Choroid plexus epithelial cell (primary cell): ENCODE results near the gene PRKRA.
A peak's percentile ranks its signal among the peaks of the same experiment; 100 is the strongest.

Experiments
- DNase-seq: peaks from one replicate; pipeline ENCODE4 v3.0.0-alpha.2; 2010; ENCODE audit warnings: low read depth
- H3K4me3 ChIP-seq: 2 replicates; pipeline ENCODE4 v1.5.1; 2011; ENCODE audit warnings: low read depth, mild to moderate bottlenecking, control low read depth, low read length, moderate library complexity
- CTCF ChIP-seq: conservative IDR thresholded peaks from 2 replicates; pipeline ENCODE4 v1.5.1; 2011; ENCODE audit warnings: low read depth, mild to moderate bottlenecking, control low read depth, inconsistent platforms, low read length, moderate library complexity

The PRKRA gene

DNA sequence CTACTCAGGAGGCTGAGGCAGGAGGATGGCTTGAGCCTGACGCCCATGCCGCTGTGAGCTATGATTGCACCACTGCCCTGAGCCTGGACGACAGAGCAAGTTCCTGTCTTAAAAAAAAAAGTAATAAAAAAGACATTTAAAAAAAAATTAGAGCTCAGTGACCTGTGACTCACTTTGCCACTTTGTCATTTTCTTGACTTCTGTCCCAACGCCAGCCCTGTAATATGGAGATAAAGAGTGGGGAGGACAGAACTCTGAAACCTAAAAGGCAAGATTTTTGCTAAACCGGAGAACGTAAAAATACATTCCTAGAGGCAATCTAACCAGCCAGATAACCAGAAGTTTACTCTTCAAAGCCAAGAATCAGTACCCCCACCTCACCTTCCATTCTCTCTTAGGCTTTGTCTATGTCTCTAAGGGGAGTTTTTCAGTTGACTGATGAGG lies 49.0 kb downstream of the PRKRA start:
- DNase-seq, result no peak
- no peak for TF ChIP-seq CTCF

GRCh38 chr2:178397002-178397605 lies 53.9 kb downstream of the PRKRA start:
- peak; percentile 66 for TF ChIP-seq CTCF
- H3K4me3 ChIP-seq, result no peak overlapping the region
- peak; percentile 71 for DNase-seq

More for the DNA sequence above, 49.0 kb downstream of the PRKRA start:
- no peak overlapping the region for H3K4me3 ChIP-seq

DNA sequence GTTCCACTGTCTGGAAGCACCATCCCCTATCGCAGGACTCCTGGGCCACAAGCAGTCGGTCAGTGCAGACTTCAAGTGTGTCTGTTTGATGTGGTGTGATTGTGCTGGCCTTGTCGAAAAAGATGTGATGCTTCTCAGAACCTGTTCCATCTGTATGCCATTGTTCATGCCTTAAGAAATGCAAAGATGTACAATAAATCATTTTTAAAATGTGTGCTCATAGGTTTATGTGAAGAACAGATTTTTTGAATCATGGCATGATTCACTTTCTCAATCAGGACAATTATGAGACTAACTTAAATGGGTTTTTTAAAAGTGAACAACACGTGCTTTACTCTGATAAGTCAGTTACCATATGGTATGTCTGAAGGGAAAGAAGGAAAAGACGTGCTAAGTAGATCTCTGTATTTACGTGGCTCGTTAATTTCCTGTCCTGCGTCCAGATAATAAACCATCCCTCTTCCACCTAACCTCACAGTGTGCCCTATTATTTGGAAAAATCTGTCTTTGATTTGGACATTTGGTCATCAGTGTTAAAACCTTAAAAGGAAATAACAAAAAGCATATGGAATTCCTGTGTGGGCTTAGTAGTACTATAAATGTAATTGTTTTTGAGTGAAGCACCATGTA lies 54.9 kb downstream of the PRKRA start:
- no peak for DNase-seq
- H3K4me3 ChIP-seq, result no peak overlapping the region
- no peak for TF ChIP-seq CTCF

GRCh38 chr2:178395295-178395694 lies 55.7 kb downstream of the PRKRA start:
- H3K4me3 ChIP-seq, result no peak overlapping the region
- no peak for DNase-seq
- no peak for TF ChIP-seq CTCF

DNA sequence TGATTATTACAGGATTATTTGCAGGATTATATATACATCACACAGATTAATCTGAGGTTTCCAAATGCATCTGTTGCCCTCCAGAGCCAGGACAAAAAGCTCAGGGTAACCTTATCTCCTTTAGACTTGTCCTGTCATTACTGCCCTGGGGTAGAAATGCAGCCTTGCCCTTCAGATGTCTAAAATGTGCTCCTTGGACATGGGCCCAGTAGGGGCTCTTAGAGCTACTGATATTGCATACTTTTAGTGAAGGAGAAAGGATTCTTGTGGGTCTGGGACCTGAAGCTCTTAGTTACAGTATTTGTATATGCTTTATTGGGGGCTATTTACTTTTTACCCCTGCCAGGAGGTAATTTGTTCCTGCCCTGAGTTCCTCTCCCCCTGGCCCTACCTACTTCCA lies 56.1 kb downstream of the PRKRA start:
- TF ChIP-seq CTCF, result no peak
- no peak for DNase-seq
- H3K4me3 ChIP-seq, result no peak overlapping the region

- peak; percentile 22 for DNase-seq
- no peak for TF ChIP-seq CTCF
Observed at GRCh38 chr2:178392215-178392614, 58.8 kb downstream of the PRKRA start.

DNA sequence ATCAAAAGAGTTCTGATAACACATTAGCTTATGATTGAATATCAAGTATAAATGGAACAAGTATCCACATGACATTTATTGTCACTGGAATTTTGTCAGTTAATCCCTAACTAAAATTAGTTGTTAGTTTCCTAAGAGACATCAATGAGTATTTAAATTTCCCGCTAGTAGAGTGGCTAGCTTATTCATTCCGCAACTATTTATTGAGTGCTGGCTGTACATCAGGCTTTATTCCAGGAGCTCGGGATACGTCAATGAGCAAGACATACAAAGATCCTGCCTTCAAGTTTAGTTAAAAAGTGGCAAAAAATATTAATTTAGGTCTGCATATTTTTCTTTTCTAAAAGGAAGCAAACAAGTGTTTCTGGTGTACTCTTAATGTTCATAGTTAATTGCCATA lies 59.3 kb downstream of the PRKRA start:
- DNase-seq, result no peak
- H3K4me3 ChIP-seq, result no peak overlapping the region
- no peak for TF ChIP-seq CTCF

More at GRCh38 chr2:178392215-178392614, 58.8 kb downstream of the PRKRA start:
- no peak overlapping the region for H3K4me3 ChIP-seq
